Measurements from ENCODE around the gene TMEM231.

DNA sequence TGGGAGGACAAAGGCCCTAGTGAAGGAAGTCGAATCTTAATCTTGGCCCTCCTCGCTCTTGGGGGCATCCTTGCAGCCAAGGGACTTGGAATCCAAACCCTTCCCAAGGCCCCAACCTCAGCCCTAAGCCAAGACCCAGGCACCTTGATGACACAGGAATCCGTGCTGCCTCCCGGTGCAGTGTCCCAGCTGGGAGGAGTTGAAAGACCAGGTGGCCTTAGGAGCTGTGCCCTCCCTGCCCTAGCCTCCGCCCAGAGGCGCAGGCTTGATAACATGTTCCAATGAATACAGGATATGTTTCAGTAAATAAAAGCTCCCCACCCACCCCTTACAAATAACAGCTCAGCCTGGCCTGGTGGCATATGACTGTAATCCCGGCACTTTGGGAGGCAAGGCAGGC lies 20.2 kb downstream of the TMEM231 start, which contains the start of gene CHST5:
- TF ChIP-seq POLR2AphosphoS5 (IDR thresholded peaks at IDR 0.05; ENCODE audit: low read depth, low read length), result no peak
- no peak for TF ChIP-seq KDM1A (IDR thresholded peaks at IDR 0.05; ENCODE audit: borderline replicate concordance, low read length)
- TF ChIP-seq, protein P1, sequence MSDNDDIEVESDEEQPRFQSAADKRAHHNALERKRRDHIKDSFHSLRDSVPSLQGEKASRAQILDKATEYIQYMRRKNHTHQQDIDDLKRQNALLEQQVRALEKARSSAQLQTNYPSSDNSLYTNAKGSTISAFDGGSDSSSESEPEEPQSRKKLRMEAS (IDR thresholded peaks at IDR 0.05), result no peak
- no peak for TF ChIP-seq JUN (IDR thresholded peaks at IDR 0.05; ENCODE audit: low read depth, low read length)
- TF ChIP-seq, protein P2, sequence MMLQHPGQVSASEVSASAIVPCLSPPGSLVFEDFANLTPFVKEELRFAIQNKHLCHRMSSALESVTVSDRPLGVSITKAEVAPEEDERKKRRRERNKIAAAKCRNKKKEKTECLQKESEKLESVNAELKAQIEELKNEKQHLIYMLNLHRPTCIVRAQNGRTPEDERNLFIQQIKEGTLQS (IDR thresholded peaks at IDR 0.05; ENCODE audit: insufficient read depth, low read depth, low read length), result no peak
- TF ChIP-seq NANOG (IDR thresholded peaks at IDR 0.05; ENCODE audit: insufficient read depth, low read depth, low read length, poor library complexity, severe bottlenecking), result no peak
- no peak for TF ChIP-seq TAF1 (IDR thresholded peaks at IDR 0.05; ENCODE audit: low read depth, low read length)
- TF ChIP-seq, protein P3, sequence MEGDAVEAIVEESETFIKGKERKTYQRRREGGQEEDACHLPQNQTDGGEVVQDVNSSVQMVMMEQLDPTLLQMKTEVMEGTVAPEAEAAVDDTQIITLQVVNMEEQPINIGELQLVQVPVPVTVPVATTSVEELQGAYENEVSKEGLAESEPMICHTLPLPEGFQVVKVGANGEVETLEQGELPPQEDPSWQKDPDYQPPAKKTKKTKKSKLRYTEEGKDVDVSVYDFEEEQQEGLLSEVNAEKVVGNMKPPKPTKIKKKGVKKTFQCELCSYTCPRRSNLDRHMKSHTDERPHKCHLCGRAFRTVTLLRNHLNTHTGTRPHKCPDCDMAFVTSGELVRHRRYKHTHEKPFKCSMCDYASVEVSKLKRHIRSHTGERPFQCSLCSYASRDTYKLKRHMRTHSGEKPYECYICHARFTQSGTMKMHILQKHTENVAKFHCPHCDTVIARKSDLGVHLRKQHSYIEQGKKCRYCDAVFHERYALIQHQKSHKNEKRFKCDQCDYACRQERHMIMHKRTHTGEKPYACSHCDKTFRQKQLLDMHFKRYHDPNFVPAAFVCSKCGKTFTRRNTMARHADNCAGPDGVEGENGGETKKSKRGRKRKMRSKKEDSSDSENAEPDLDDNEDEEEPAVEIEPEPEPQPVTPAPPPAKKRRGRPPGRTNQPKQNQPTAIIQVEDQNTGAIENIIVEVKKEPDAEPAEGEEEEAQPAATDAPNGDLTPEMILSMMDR (IDR thresholded peaks at IDR 0.05; ENCODE audit: control extremely low read depth in 1 of 3, insufficient read depth in 1 of 3, low read depth in 1 of 3, low read length in 3 of 3), result no peak
- TF ChIP-seq ZNF274 (IDR thresholded peaks at IDR 0.05; ENCODE audit: borderline replicate concordance, extremely low read depth, low read length), result no peak
